ENCODE measurements around the gene CDH3. TPM values are rescaled to one million over a fixed set of nuclear protein-coding genes. Genes with fewer than 3 reads are reported as not detected.

The CDH3 gene
- total and polyA plus RNA-seq, 2 of the 13 experiments (the other 11 are each of a cell fraction or from before 2014, with no cell fraction given), result 0.11 TPM; not detected in 1

GRCh38 chr16:68749432-68749831 is 104.3 kb downstream of the CDH3 start (continued):
- TF ChIP-seq MAZ (IDR thresholded peaks at IDR 0.05; ENCODE audit: borderline replicate concordance, low read depth, low read length) (no peak), MAZ (CRISPR knock-in tag; IDR thresholded peaks at IDR 0.05; ENCODE audit: low read depth) (0 out of 2 replicates have a peak, but pooled peaks have one; percentile 28), ZFP41 (CRISPR knock-in tag; IDR thresholded peaks at IDR 0.05; ENCODE audit: borderline replicate concordance) (no peak), ELF1 (CRISPR knock-in tag; IDR thresholded peaks at IDR 0.05) (peak; percentile 41; the same call in 1 of the 2 replicates), BRF2 (CRISPR knock-in tag; IDR thresholded peaks at IDR 0.05) (peak; percentile 71; the same call in 1 of the 2 replicates), NR2F1 (CRISPR knock-in tag; IDR thresholded peaks at IDR 0.05) (peak; percentile 47 to 68; a peak in 1 of 4 replicates), MBD4 (IDR thresholded peaks at IDR 0.05; ENCODE audit: borderline replicate concordance, low read length) (no peak), TFE3 (CRISPR knock-in tag; IDR thresholded peaks at IDR 0.05) (peak; percentile 37; the same call in 1 of the 2 replicates), EHMT2 (IDR thresholded peaks at IDR 0.05; ENCODE audit: borderline replicate concordance, low read depth, low read length) (no peak), ZNF644 (CRISPR knock-in tag; IDR thresholded peaks at IDR 0.05; ENCODE audit: low read depth) (peak; percentile 57; the same call in 1 of the 2 replicates), HES4 (CRISPR knock-in tag; IDR thresholded peaks at IDR 0.05; ENCODE audit: borderline replicate concordance) (no peak), ARHGAP35 (CRISPR knock-in tag; IDR thresholded peaks at IDR 0.05; ENCODE audit: borderline replicate concordance) (no peak), NCOA2 (CRISPR knock-in tag; IDR thresholded peaks at IDR 0.05) (peak; percentile 83), ZNF292 (CRISPR knock-in tag; IDR thresholded peaks at IDR 0.05; ENCODE audit: borderline replicate concordance, low read depth) (peak; percentile 61; the same call in 1 of the 2 replicates), RBM39 (IDR thresholded peaks at IDR 0.05; ENCODE audit: low read depth, low read length, poor library complexity, severe bottlenecking) (no peak)
- TF ChIP-seq, protein P1, sequence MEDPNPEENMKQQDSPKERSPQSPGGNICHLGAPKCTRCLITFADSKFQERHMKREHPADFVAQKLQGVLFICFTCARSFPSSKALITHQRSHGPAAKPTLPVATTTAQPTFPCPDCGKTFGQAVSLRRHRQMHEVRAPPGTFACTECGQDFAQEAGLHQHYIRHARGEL (CRISPR knock-in tag; IDR thresholded peaks at IDR 0.05), result no peak
- TF ChIP-seq, protein P2, sequence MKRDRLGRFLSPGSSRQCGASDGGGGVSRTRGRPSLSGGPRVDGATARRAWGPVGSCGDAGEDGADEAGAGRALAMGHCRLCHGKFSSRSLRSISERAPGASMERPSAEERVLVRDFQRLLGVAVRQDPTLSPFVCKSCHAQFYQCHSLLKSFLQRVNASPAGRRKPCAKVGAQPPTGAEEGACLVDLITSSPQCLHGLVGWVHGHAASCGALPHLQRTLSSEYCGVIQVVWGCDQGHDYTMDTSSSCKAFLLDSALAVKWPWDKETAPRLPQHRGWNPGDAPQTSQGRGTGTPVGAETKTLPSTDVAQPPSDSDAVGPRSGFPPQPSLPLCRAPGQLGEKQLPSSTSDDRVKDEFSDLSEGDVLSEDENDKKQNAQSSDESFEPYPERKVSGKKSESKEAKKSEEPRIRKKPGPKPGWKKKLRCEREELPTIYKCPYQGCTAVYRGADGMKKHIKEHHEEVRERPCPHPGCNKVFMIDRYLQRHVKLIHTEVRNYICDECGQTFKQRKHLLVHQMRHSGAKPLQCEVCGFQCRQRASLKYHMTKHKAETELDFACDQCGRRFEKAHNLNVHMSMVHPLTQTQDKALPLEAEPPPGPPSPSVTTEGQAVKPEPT (CRISPR knock-in tag; IDR thresholded peaks at IDR 0.05; ENCODE audit: low read depth), result no peak
- TF ChIP-seq, protein P3, sequence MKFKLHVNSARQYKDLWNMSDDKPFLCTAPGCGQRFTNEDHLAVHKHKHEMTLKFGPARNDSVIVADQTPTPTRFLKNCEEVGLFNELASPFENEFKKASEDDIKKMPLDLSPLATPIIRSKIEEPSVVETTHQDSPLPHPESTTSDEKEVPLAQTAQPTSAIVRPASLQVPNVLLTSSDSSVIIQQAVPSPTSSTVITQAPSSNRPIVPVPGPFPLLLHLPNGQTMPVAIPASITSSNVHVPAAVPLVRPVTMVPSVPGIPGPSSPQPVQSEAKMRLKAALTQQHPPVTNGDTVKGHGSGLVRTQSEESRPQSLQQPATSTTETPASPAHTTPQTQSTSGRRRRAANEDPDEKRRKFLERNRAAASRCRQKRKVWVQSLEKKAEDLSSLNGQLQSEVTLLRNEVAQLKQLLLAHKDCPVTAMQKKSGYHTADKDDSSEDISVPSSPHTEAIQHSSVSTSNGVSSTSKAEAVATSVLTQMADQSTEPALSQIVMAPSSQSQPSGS (CRISPR knock-in tag; IDR thresholded peaks at IDR 0.05), result peak; percentile 69
- TF ChIP-seq, protein P4, sequence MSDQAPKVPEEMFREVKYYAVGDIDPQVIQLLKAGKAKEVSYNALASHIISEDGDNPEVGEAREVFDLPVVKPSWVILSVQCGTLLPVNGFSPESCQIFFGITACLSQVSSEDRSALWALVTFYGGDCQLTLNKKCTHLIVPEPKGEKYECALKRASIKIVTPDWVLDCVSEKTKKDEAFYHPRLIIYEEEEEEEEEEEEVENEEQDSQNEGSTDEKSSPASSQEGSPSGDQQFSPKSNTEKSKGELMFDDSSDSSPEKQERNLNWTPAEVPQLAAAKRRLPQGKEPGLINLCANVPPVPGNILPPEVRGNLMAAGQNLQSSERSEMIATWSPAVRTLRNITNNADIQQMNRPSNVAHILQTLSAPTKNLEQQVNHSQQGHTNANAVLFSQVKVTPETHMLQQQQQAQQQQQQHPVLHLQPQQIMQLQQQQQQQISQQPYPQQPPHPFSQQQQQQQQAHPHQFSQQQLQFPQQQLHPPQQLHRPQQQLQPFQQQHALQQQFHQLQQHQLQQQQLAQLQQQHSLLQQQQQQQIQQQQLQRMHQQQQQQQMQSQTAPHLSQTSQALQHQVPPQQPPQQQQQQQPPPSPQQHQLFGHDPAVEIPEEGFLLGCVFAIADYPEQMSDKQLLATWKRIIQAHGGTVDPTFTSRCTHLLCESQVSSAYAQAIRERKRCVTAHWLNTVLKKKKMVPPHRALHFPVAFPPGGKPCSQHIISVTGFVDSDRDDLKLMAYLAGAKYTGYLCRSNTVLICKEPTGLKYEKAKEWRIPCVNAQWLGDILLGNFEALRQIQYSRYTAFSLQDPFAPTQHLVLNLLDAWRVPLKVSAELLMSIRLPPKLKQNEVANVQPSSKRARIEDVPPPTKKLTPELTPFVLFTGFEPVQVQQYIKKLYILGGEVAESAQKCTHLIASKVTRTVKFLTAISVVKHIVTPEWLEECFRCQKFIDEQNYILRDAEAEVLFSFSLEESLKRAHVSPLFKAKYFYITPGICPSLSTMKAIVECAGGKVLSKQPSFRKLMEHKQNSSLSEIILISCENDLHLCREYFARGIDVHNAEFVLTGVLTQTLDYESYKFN (CRISPR knock-in tag; conservative IDR thresholded peaks at IDR 0.05), result peak; percentile 71
